ENCODE measurements around the gene IRX1.

DNA sequence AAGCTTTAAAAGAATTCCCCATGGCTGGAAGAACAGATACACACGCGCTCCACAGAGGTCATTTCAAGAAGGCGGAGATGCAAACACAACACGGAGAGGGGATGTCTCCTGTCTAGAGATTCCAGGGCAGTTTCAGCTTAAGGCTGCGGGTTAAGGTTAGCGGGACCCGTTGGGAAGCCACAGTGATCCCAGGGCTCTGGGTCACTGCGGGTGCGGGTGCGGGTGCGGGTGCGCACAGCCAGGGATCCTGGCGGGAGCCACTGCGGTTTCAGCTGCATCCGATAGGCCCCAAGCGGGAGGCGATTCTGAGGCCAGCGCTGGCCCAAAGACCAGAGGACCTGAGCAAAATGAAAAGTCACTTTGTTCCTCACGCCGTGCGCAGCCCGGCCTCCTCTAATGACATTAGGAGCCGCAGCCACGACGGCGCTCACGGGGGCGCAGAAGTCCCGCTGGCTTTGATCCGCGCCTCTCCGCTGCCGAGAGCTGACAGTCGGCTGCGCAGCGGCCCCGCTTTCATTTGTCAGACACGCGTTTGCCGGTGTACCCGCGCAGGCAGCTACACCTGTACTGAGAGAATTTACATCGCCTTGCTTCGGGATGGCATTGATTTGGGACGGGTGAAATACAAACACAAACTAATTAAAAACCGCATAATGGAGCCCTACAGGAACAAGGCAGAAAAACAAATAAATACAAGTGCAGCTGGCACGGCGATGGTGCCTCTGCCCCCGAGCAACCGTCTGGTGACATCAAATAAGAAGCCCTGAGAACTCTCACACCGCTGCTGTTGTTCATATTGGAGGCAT lies 5.3 kb upstream of the IRX1 start:
- no peak for TF ChIP-seq POLR2A (IDR thresholded peaks at IDR 0.05)
- TF ChIP-seq, protein P1, sequence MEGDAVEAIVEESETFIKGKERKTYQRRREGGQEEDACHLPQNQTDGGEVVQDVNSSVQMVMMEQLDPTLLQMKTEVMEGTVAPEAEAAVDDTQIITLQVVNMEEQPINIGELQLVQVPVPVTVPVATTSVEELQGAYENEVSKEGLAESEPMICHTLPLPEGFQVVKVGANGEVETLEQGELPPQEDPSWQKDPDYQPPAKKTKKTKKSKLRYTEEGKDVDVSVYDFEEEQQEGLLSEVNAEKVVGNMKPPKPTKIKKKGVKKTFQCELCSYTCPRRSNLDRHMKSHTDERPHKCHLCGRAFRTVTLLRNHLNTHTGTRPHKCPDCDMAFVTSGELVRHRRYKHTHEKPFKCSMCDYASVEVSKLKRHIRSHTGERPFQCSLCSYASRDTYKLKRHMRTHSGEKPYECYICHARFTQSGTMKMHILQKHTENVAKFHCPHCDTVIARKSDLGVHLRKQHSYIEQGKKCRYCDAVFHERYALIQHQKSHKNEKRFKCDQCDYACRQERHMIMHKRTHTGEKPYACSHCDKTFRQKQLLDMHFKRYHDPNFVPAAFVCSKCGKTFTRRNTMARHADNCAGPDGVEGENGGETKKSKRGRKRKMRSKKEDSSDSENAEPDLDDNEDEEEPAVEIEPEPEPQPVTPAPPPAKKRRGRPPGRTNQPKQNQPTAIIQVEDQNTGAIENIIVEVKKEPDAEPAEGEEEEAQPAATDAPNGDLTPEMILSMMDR (IDR thresholded peaks at IDR 0.05): no peak
